GM19372 (cell line): Measurements from ENCODE around the gene VOPP1.

ENCODE experiments used
- ATAC-seq: cut with Tn5 transposase; IDR thresholded peaks from one replicate; pipeline ENCODE4 v1.9.1; 2021; ENCODE audit warnings: mild to moderate bottlenecking, low read depth, moderate library complexity; ENCODE audit not compliant: unreplicated experiment

VOPP1 gene

DNA sequence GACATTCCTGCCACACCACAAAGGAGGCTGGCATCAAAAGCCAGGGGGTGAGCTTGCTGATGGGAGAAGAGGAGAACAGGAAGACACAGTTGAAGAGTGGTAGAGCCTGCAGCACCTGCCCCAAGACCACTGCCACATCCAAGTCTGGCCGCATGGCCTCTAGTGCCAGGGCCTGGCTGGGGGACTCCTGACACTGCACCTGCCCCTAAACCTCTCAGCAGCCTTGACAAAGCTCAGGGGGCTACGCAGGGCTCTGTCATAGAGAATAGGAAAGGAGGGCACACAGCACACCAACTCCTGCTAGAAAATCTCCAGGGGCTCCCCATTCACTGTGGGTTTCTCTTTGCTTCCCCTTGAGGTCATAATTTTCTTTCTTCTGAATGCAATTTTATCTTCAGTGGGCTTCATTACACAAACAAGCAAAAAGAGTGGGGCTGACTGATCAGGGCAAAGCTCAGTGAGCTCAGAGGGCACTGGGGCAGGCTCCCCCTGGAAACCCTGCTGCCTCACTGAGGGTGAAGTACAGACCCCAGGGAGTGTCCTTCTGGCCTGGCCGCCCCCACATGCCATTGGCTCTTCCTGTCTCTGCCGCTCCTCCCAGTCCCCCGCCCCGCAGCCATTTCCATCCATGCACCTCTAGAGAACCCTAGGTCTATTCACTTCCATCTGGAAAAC lies 37.2 kb downstream of the VOPP1 start:
- ATAC-seq: no peak

DNA sequence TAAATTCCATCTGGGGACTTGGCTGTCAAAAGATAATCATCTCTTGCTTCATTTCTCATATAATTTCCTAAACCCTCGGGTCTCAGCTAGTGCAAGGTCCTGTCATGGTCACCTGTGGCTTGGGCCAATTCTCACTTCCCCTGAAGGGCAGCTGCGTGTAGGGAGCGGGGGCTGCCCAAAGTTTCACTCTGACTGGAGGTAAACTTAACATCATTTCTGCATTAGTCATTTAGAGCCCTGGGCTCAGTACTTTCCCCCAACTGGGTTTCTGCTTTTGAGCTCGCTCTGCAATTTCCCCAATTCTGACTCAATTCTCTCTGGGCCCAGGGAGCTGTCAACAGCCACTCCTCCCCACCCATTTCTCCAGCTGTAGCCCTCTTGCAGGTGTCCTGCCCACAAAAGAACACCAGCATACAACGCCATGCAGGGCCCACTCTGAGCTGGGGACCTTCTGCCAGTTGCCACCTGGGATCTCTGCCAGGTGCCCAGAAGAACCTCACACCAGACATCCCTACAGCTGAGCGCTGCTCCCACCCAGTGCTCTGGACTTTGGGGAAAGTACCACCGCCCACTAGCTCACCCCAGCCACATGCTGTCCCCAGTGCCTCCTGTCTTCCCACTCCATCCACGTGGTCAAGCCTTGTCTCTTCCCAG lies 37.9 kb downstream of the VOPP1 start:
- peak; percentile 66 for ATAC-seq

DNA sequence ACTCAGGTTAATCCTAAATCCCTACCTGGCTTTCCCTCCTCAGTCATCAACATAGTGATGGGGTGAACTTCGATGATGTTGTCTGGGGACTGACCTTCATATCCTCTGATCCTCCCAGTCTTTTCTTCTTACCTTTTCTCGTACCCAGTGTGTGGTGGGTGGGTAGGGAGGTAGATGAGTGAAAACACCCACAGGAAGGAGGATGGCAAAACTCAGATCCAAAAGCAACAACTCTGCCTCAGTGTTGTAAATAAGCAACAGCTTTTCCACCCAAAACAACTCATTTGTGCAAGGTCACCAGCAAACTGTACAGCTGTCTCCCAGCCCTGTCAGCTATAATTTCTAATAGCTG lies 38.6 kb downstream of the VOPP1 start:
- no peak for ATAC-seq

DNA sequence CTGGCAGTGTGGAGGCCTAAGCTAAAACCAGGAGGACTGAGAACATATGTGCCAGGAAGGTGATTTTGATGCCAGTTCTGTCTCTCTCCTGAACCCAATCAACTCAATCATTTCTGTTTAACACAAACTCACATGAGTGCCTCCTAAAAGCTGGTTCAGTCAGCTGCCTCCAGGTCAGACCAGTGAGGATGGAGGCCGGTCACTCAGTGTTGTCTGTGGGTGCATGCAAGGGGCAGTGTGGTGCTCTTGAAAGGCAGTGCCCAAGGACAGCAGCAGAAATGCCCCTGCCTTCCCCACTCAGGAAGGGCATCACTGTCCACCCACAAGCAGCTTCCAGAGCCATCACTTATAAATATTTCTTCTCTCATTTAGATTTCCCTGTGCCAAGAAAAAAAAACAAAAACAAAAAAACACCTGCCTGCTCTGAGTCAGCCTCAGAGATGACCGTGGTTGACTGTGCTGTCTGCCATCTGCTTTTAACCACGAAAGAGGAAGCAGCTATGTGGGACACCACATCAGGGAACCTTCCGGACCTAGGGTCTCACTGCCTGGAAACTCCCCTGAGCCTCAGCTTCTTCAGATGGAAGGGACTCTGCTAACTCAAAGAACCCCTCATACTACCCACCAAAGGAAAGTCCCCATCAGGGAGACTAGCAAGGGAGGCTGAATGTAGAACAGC lies 39.1 kb downstream of the VOPP1 start:
- peak; percentile 57 for ATAC-seq

- no peak for ATAC-seq
Observed at GRCh38 chr7:55532150-55532917, 40.0 kb downstream of the VOPP1 start.

DNA sequence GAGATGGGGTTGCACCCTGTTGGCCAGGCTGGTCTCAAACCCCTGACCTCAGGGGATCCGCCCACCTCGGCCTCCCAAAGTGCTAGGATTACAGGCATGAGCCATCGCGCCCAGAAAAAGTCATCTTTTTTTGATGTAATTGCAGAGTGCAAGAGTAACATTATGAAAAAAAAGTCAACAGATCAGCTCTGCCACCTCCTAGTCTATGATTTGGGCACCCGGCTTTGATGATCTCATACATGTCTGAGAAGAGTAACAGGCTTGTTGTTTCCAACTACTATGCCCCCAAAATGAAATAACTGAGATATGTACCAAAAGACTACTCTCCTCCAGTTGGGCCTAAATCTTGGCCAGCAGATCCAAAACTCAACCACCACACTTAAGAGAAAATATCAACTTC lies 40.8 kb downstream of the VOPP1 start:
- no peak for ATAC-seq

DNA sequence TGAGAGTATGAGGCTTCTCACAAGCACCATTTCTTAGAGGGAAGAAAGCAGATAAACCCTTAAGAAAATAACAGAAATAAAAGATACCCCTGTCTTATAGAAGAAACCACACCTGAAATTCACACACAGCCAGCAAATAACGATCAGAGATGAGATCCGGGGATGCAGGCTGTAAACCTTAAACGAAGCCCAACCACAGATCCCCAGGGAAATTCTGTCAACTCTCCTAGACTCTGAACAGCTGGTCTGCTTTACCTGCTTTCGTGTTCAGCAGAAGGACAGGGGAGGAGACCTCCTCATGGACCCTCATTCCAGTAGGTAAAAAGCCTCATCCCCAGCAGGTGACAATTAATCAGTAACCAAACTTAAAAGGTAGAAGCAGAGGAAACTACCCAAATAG lies 45.0 kb downstream of the VOPP1 start:
- ATAC-seq: no peak

DNA sequence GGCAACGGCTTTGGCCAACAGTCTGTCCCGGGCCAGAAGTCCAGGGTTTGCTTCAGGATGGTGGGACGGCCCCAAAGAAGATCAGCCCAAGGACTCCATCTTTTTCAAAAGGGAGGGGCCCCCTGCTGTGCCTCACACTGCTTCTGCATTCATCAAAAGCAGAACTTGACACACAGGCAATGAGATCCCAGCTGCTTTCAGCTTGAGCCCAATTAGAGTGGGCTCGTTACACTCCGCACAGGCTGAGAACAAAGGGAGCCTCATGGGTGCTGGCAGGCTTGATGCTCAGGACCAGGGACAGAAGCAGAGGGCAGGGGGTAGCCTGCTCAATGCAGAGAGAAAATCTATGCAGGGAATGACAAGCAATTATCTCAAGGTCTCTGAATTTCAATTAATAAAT lies 45.5 kb downstream of the VOPP1 start:
- peak; percentile 64 for ATAC-seq

DNA sequence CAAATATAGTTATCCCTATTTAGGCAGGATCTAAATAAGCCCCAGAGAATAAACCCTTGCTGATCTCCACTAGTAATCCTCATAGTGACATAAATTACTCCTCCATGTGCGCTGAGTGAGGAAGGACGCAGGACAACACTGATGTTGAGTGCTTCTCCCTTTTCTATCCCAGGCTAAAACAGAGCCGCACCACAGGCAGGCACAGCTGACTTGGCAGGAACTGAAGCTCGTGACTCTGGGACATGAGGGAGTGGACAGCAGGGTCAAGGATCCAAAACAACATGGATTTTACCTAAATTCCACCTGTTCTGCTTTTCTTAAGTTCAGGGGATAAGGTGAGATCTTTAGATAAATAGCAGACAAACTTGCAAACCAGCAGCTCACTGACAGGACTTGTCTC lies 46.0 kb downstream of the VOPP1 start:
- ATAC-seq: no peak

GRCh38 chr7:55524558-55525310 lies 47.6 kb downstream of the VOPP1 start:
- no peak for ATAC-seq

DNA sequence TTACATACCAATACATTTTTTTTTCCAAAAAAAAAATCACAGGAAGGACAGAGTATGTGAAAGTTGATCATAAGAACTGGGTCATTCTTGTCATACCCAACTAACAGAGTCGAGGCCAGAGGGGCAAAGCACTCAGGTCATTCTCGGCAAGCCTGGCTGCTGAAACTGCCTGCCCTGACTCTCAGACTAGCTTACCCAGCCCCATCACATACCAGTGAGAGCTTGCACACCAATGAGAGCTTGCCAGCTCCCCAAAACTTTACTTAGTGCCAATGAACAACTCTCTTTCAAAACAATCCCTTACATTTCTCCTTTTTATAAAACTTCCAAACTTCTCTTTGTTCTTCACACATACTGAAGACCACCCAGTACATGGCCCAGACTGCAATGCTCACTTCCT lies 48.9 kb downstream of the VOPP1 start:
- no peak for ATAC-seq

- ATAC-seq: no peak
Observed at GRCh38 chr7:55521917-55522902, 50.1 kb downstream of the VOPP1 start.

DNA sequence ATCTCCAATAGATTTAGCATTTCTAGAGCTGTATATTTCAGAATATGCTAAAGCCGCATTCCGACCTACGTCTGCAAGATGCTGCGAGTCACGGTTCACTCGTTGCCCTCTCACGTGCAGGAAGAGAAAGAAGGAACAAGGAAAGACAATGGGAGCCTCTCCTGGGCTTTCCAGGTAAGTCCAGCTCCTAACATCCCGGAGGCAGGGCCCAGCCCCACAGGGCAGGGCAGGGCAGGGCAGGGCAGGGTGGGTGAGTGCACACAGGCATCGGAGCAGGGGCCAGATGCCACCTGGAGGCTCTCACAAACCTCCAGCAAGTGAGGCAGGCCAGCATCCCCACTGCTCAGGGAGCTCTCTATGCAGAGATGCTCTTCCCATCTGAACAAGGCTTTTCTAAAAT lies 50.8 kb downstream of the VOPP1 start:
- ATAC-seq: no peak

DNA sequence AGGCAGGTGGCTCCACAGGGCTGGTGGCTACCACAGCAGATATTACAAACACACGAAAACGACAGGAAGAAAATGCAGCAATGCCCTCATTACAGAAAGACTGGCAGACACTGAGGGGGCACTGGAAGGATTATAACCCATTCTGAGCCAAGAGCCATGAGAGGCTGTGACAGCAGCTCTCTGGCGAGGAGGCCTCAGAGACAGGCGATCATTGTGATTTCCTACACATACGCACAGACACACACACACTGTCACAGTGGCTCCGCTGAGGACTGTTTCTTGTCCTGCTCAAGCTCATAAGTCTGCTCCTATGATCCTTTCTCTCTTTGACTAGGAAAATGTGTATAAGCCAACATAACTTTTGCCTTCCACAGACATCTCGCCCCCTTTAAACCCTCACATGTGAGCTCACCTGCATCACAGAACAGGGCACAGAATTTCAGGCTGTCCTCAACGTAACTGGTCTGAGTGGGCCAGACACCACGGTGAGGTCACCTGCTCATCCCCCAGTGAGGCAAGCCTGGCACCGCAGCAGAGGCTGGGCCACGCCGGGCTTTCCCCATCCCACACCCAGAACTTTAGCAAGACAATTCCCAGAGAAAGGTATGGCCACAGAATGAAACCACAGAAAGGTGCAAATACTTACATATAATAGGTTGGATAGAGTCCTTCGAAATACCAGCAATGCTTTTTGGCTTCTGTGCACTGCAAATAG lies 51.7 kb downstream of the VOPP1 start:
- ATAC-seq: no peak

DNA sequence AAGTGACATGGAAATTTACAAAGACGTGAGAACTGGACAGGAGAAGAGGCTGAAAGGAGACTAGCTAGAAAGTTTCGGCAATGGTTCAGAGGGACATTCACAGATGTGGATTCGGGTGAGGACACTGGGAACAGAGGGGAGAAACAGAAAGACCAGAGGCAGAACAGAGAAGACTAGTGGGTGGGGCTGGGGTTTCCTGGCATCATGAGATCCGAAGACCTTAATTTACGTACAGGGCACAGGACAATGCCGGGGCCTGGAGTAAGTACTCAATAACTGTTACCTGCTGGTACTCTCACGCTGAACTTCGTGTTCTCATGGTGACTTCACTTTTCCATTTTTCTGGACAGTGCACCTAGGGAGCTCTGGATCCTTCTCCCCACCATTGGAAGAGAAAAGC lies 53.5 kb downstream of the VOPP1 start:
- ATAC-seq: no peak

DNA sequence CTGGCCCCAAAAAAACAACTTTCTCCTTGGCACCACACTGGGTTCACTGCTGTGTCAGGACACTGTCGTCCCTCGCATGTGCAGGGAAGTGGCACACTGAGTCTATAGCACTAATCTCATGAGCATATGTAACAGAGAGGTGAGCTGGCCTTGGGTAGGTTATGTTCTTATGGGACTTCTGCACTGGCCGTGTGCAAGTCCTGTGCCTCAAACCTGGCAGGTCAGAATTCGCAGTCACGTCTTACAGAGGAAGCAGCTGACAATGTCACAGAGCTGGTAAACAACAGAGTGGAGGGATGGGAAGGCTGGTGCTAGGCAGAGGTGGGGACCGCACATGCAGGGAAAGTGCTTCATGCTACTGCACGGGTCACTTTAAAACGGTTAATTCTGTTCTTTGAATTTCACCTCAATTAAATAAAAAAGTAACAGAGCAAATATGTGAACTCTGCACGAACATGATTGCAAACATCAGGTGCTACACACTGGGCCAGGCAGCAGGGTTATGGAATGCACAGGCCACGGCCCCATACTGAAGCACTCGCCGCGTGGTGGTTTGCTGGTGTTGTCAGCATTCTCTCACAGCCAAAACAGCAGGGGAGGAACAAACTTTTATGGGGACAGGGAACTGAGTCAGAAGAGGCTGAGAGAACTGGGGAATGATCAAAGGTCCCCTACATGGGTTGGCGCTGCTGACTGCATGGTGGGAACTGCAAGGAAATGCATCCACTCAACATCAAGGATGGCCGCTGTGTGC lies 54.2 kb downstream of the VOPP1 start:
- no peak for ATAC-seq

- peak; percentile 63 for ATAC-seq
Observed at GRCh38 chr7:55517191-55517633, 55.1 kb downstream of the VOPP1 start.

- no peak for ATAC-seq
Observed at GRCh38 chr7:55516409-55516808, 55.9 kb downstream of the VOPP1 start.
